Upper lobe of left lung (tissue), 6 donors: ENCODE data around the gene MRPS27. TPM values are rescaled to one million over a fixed set of nuclear protein-coding genes. Genes with fewer than 3 reads are reported as not detected.
A peak's percentile ranks its signal among the peaks of the same experiment; 100 is the strongest.
"Not testable (repeated sequence)": the region's sequence is repeated elsewhere in the genome, so short reads cannot be mapped to it uniquely, and the experiment has no call there.

ENCODE experiments used
- ATAC-seq, 2 donors: fragments of 200-7000 bp; cut with Tn5 transposase; one replicate each; pipeline ENCODE4 v1.9.1; 2022; ENCODE audit warnings: mild to moderate bottlenecking in 2 of 2, moderate library complexity in 2 of 2; ENCODE audit not compliant: low FRiP score in 2 of 2
- DNase-seq, 2 donors: peaks; one replicate each; pipeline ENCODE4 v3.0.0-alpha.2; 2019 to 2020
- H3K27ac ChIP-seq, 4 donors: fragments of 200-600 bp; sonication (generic); one replicate each; pipeline ENCODE4 v1.5.1; 2016 to 2019
- H3K27me3 ChIP-seq, 4 donors: fragments of 200-600 bp; sonication (generic); one replicate each; pipeline ENCODE4 v1.5.1; 2017 to 2019
- H3K36me3 ChIP-seq, 4 donors: fragments of 200-600 bp; sonication (generic); one replicate each; pipeline ENCODE4 v1.5.1; 2016 to 2019
- H3K4me1 ChIP-seq, 4 donors: fragments of 200-600 bp; sonication (generic); one replicate each; pipeline ENCODE4 v1.5.1; 2018 to 2019
- H3K4me3 ChIP-seq, 4 donors: fragments of 200-600 bp; sonication (generic); one replicate each; pipeline ENCODE4 v1.5.1; 2017 to 2019; ENCODE audit warnings: mild to moderate bottlenecking in 2 of 4, moderate library complexity in 1 of 4
- H3K9me3 ChIP-seq, 4 donors: fragments of 200-600 bp; sonication (generic); one replicate each; pipeline ENCODE4 v1.5.1; 2018 to 2019
- EP300 ChIP-seq, 4 donors: sonication (generic); formaldehyde crosslinking; IDR thresholded peaks; one replicate each; pipeline ENCODE4 v1.5.1; 2017; ENCODE audit warnings: antibody characterized with exemption in 4 of 4, control low read depth in 2 of 4
- POLR2A ChIP-seq, 4 donors: fragments of 450-650 bp; IDR thresholded peaks; one replicate each; pipeline ENCODE4 v1.5.1; 2016 to 2017; ENCODE audit warnings: antibody characterized with exemption in 4 of 4, mild to moderate bottlenecking in 2 of 4
- POLR2AphosphoS5 ChIP-seq, 2 donors: sonication (generic); formaldehyde crosslinking; IDR thresholded peaks; one replicate each; pipeline ENCODE4 v1.5.1; 2017; ENCODE audit warnings: antibody characterized with exemption in 2 of 2
- WGBS, 2 donors: methylation state at CpG; one replicate each; pipeline ENCODE4 v1.1.5; 2017 to 2018; 5-methylcytosine and 5-hydroxymethylcytosine counted together
- total RNA-seq, 6 donors: library from RNA; depleted of rRNA in 4 of 6; stranded (reverse); fragments of >200 nt in 4 of 6; gene quantifications; one replicate each; pipeline versions ENCODE4 v1.1.0 to v1.2.1, GENCODE V29; 2016 to 2021
- TF ChIP-seq, protein P1 (sequence below), 6 experiments: fragments of 450-650 bp in 4 of 6; fragments of 200-600 bp in 2 of 6; sonication (generic) in 2 of 6; IDR thresholded peaks; one replicate each; pipeline ENCODE4 v1.5.1; 2016 to 2019; ENCODE audit warnings: antibody characterized with exemption in 6 of 6
- donor health status: DM: no; HTN: no; CAD: no; lungs with moderate emphysema.
- donor health status: DM: no; HTN: yes; CAD: no; lungs with severe emphysema.

The MRPS27 gene
- total RNA-seq, 6 donors from 2014 or later, result 15.7 to 36.9 (median 34.4) TPM

DNA sequence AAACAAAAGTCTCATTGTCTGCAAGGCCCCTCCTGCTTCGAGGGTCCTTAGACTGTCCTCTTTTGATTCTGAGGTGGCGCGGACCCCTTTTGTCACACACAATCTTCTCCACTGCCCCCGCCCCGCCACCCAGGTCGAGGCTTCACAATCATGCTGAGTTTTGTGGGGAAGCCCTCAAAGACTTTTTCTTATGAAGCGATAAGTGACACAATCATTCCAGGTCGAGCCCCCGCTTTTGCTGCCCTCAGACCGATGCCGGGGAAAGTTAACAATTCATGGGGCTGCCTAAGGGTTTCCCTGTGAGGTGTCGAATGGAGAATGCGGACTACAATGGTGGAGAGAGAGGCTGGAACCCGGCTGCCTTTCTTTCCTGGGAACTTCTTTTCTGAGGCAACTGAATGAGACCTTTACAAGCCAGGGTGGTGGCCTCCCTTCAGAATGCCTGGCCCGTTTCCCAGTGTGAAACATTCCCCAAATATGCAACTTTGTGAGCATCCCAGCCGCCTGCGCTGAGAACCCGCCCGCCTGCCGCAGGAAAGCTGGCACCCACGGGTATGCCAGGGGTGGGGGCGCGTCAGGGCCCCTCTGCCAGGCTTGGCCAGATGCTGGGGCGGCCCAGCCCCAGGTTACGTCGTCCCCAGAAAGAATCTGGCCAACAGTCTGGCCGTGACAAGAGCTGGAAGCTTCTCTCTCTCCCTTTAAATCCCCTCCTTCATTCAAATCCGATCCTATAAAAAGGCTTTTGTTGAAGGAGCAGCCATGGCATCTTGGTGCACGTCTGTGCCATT, 140.8 kb downstream of the MRPS27 start:
- H3K27ac ChIP-seq, result peak overlapping the region in 1 of 4 donors; percentile 30
- WGBS, 2 donors, result 57 to 65% methylated on average over 16 to 29 of the region's 29 CpGs
- H3K36me3 ChIP-seq, result no peaks in the 10 kb centered on the region
- H3K4me1 ChIP-seq, result peaks cover 0 to 9% (median 0%) of the 10 kb centered on the region in 4 donors
- no peaks in the 10 kb centered on the region for H3K27me3 ChIP-seq
- H3K9me3 ChIP-seq, result no peaks in the 10 kb centered on the region
- DNase-seq, result peak in 1 of 2 donors; percentile 80
- no peak for TF ChIP-seq EP300 (IDR thresholded peaks at IDR 0.05)
- TF ChIP-seq POLR2A (IDR thresholded peaks at IDR 0.05), result no peak
- TF ChIP-seq, protein P1, sequence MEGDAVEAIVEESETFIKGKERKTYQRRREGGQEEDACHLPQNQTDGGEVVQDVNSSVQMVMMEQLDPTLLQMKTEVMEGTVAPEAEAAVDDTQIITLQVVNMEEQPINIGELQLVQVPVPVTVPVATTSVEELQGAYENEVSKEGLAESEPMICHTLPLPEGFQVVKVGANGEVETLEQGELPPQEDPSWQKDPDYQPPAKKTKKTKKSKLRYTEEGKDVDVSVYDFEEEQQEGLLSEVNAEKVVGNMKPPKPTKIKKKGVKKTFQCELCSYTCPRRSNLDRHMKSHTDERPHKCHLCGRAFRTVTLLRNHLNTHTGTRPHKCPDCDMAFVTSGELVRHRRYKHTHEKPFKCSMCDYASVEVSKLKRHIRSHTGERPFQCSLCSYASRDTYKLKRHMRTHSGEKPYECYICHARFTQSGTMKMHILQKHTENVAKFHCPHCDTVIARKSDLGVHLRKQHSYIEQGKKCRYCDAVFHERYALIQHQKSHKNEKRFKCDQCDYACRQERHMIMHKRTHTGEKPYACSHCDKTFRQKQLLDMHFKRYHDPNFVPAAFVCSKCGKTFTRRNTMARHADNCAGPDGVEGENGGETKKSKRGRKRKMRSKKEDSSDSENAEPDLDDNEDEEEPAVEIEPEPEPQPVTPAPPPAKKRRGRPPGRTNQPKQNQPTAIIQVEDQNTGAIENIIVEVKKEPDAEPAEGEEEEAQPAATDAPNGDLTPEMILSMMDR (IDR thresholded peaks at IDR 0.05), result no peak
- no peak for TF ChIP-seq POLR2AphosphoS5 (IDR thresholded peaks at IDR 0.05)
- H3K4me3 ChIP-seq, result peak overlapping the region in 1 of 4 donors; percentile 15
- peak in 1 of 2 donors; percentile 89 for ATAC-seq

DNA sequence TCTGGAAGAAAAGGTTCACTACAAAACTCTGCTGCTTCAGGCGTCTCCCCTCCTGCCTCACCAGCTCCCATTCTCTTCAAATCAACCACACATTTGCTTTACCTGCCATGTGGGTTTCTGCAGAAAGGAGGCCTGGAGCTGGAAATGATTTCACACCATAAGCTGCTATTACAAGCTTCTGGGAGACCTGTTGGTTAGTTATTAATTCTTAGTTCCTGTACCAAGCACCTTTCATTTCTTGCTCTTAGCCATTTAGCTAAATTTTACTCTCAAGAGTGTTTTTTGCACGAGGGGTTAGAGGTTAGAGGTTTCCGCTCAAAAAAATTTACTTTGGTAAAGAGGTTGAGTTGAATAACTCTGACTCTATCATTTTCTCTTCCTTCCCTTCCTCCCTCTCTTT, 142.5 kb downstream of the MRPS27 start:
- no peak overlapping the region for H3K27ac ChIP-seq
- ATAC-seq (no peak), DNase-seq (no peak)
- no peak overlapping the region for H3K4me3 ChIP-seq
- H3K27me3 ChIP-seq, result no peaks in the 10 kb centered on the region
- H3K4me1 ChIP-seq, result peaks cover 0 to 9% (median 0%) of the 10 kb centered on the region in 4 donors
- TF ChIP-seq EP300 (IDR thresholded peaks at IDR 0.05) (no peak), POLR2A (IDR thresholded peaks at IDR 0.05) (no peak), POLR2AphosphoS5 (IDR thresholded peaks at IDR 0.05) (no peak)
- TF ChIP-seq, protein P1 (IDR thresholded peaks at IDR 0.05), result no peak
- 81% methylated on average over 3 of the region's 3 CpGs for WGBS, 2 donors
- H3K36me3 ChIP-seq, result no peaks in the 10 kb centered on the region
- H3K9me3 ChIP-seq, result no peaks in the 10 kb centered on the region

DNA sequence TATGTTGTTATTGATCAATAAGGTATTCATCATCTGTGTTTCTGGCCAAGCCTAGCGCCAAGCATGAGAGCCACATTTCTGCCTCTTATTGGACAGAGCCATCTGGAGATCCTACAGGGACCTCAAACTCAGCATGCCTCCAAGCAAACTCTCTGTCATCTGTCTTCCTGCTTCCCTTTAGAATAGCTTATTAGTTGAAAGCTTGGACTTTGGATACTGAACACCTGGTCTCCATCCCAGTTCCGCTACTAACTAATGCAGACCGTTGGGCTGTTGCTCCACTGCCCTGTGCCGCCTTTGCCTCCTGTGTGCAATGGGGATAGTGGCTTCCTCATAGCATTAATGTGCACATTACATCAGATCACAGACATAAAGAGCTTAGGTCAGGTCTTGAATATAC, 147.3 kb downstream of the MRPS27 start:
- ATAC-seq, result no peak
- 91 to 98% methylated on average over 4 of the region's 4 CpGs for WGBS, 2 donors
- no peaks in the 10 kb centered on the region for H3K36me3 ChIP-seq

DNA sequence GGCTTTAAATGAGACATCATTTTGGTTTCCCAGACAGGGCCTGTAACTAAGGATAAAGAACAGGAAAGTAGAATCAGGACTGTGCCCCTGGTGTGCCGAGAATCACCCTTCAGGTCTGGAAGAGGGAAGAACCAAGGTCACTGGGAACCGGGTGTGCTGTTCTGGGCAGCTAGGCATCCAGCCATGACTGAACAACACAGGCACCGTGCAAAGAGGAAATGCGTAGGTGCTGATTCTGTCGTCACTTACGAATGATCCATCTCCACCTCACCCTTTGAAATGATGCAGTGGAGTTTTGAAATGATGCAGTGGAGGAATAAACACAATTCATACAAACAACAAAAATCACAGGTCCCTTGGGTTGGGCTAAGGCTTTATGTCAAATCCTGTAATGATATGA, 148.4 kb downstream of the MRPS27 start:
- 91 to 92% methylated on average over 6 of the region's 6 CpGs for WGBS, 2 donors
- no peak for TF ChIP-seq POLR2A (IDR thresholded peaks at IDR 0.05)
- TF ChIP-seq POLR2AphosphoS5 (IDR thresholded peaks at IDR 0.05), result no peak
- TF ChIP-seq EP300 (IDR thresholded peaks at IDR 0.05), result no peak
- TF ChIP-seq, protein P1 (IDR thresholded peaks at IDR 0.05), result no peak
- H3K9me3 ChIP-seq, result no peaks in the 10 kb centered on the region
- no peak overlapping the region for H3K27ac ChIP-seq
- no peaks in the 10 kb centered on the region for H3K27me3 ChIP-seq
- DNase-seq (no peak), ATAC-seq (no peak)
- no peaks in the 10 kb centered on the region for H3K36me3 ChIP-seq
- no peak overlapping the region for H3K4me3 ChIP-seq
- H3K4me1 ChIP-seq, result no peaks in the 10 kb centered on the region

More for the DNA sequence above, 147.3 kb downstream of the MRPS27 start:
- Histone ChIP-seq H3K27me3 (no peaks in the 10 kb centered on the region), H3K4me1 (no peaks in the 10 kb centered on the region), H3K4me3 (no peak overlapping the region), H3K9me3 (no peaks in the 10 kb centered on the region), H3K27ac (no peak overlapping the region)
- no peak for DNase-seq
- no peak for TF ChIP-seq EP300 (IDR thresholded peaks at IDR 0.05)
- TF ChIP-seq, protein P1 (IDR thresholded peaks at IDR 0.05), result no peak
- no peak for TF ChIP-seq POLR2A (IDR thresholded peaks at IDR 0.05)
- TF ChIP-seq POLR2AphosphoS5 (IDR thresholded peaks at IDR 0.05), result no peak

DNA sequence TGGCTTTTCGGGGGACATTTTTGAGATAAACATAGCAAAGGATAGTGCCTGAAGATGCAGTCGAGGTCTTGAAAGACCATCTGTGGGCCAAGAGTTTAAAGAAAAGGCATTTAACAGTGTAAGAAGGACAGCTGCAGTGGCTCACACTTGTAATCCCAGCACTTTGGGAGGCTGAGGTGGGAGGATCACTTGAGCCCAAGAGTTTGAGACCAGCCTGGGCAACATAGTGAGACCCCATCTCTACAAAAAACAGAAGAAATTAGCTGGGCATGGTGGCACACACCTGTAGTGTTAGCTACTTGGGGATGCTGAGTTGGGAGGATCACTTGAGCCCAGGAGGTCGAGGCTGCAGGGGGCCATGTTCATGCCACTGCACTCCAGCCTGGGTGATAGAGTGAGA, 148.9 kb downstream of the MRPS27 start:
- not testable (repeated sequence) for H3K36me3 ChIP-seq, H3K4me3 ChIP-seq, H3K27ac ChIP-seq, H3K27me3 ChIP-seq, DNase-seq, H3K9me3 ChIP-seq, ATAC-seq, H3K4me1 ChIP-seq
- 88 to 96% methylated on average over 3 of the region's 3 CpGs for WGBS, 2 donors
